ENCODE results near the gene DPM2.

The DPM2 gene

GRCh38 chr9:127953768-127954505 is 16.3 kb upstream of the DPM2 start:
- DNase-seq, result no peak

GRCh38 chr9:127953154-127953553 is 15.5 kb upstream of the DPM2 start:
- no peak for DNase-seq

- no peak for DNase-seq
These were observed 13.0 kb upstream of the DPM2 start for GRCh38 chr9:127950513-127951289.

- DNase-seq, result no peak
These were observed 12.3 kb upstream of the DPM2 start for GRCh38 chr9:127949827-127950512.

- DNase-seq, result no peak
These were observed 10.4 kb upstream of the DPM2 start for GRCh38 chr9:127947841-127948710.

- DNase-seq, result no peak
These were observed 9.1 kb upstream of the DPM2 start for GRCh38 chr9:127946728-127947127.

GRCh38 chr9:127945942-127946341 is 8.3 kb upstream of the DPM2 start:
- no peak for DNase-seq

- no peak for DNase-seq
These were observed 7.7 kb upstream of the DPM2 start for GRCh38 chr9:127945338-127945737.

GRCh38 chr9:127944586-127945218 is 7.0 kb upstream of the DPM2 start:
- DNase-seq, result no peak

- DNase-seq, result peak; percentile 92
These were observed 6.1 kb upstream of the DPM2 start for GRCh38 chr9:127943731-127944144.

GRCh38 chr9:127943011-127943662 is 5.5 kb upstream of the DPM2 start:
- no peak for DNase-seq

- DNase-seq, result peak; percentile 32
These were observed 4.8 kb upstream of the DPM2 start for GRCh38 chr9:127942216-127943010.

- no peak for DNase-seq
These were observed 4.2 kb upstream of the DPM2 start for GRCh38 chr9:127941961-127942215.

- DNase-seq, result no peak
These were observed 3.7 kb upstream of the DPM2 start for GRCh38 chr9:127941062-127941960.

- no peak for DNase-seq
These were observed 2.9 kb upstream of the DPM2 start for GRCh38 chr9:127940593-127940992.

- DNase-seq, result no peak
These were observed 640 bp upstream of the DPM2 start for GRCh38 chr9:127938298-127938690.

GRCh38 chr9:127937056-127937387 is 632 bp downstream of the DPM2 start:
- DNase-seq, result no peak

- no peak for DNase-seq
These were observed 1.3 kb downstream of the DPM2 start for GRCh38 chr9:127936347-127936852.

- no peak for DNase-seq
These were observed 1.9 kb downstream of the DPM2 start for GRCh38 chr9:127935765-127936221.

- no peak for DNase-seq
These were observed 2.7 kb downstream of the DPM2 start for GRCh38 chr9:127934986-127935385.

Measured in NCI-H1436 (cell line).